HUES48 (cell line): ENCODE results near the gene TRIM7.

Source experiments
- H3K27ac ChIP-seq: one replicate; pipeline ENCODE4 v1.7.0; 2013; ENCODE audit warnings: low read depth, low read length, inconsistent platforms
- H3K27me3 ChIP-seq: 2 replicates; pipeline ENCODE4 v1.6.1; 2013; ENCODE audit warnings: mild to moderate bottlenecking, low read length; ENCODE audit not compliant: control insufficient read depth, insufficient read depth
- H3K36me3 ChIP-seq: 2 replicates; pipeline ENCODE4 v1.6.1; 2013; ENCODE audit warnings: low read length; ENCODE audit not compliant: control insufficient read depth, insufficient read depth
- H3K4me1 ChIP-seq: 2 replicates; pipeline ENCODE4 v1.6.1; 2013; ENCODE audit warnings: mild to moderate bottlenecking, low read length; ENCODE audit not compliant: control insufficient read depth, insufficient read depth
- H3K4me3 ChIP-seq: 2 replicates; pipeline ENCODE4 v1.5.1; 2013; ENCODE audit warnings: mild to moderate bottlenecking, low read depth, low read length
- H3K9ac ChIP-seq: 2 replicates; pipeline ENCODE4 v1.6.1; 2013; ENCODE audit warnings: mild to moderate bottlenecking, low read depth, low read length, moderate library complexity
- H3K9me3 ChIP-seq: 2 replicates; pipeline ENCODE4 v1.6.1; 2013; ENCODE audit warnings: low read length; ENCODE audit not compliant: control insufficient read depth, insufficient read depth

TRIM7 gene

GRCh38 chr5:181237729-181238385 lies 32.9 kb upstream of the TRIM7 start:
- no peak overlapping the region for H3K27ac ChIP-seq

GRCh38 chr5:181236954-181237641 lies 32.1 kb upstream of the TRIM7 start:
- no peaks in the 10 kb centered on the region for H3K9me3 ChIP-seq
- H3K27me3 ChIP-seq: no peaks in the 10 kb centered on the region
- peaks cover 5% of the 10 kb centered on the region for H3K4me1 ChIP-seq
- H3K9ac ChIP-seq: no peak overlapping the region
- H3K27ac ChIP-seq: no peak overlapping the region
- H3K36me3 ChIP-seq: peaks cover 88% of the 10 kb centered on the region
- no peak overlapping the region for H3K4me3 ChIP-seq

More at GRCh38 chr5:181237729-181238385, 32.9 kb upstream of the TRIM7 start:
- H3K9ac ChIP-seq: no peak overlapping the region
- H3K36me3 ChIP-seq: peaks cover 89% of the 10 kb centered on the region
- no peaks in the 10 kb centered on the region for H3K27me3 ChIP-seq
- H3K9me3 ChIP-seq: no peaks in the 10 kb centered on the region
- H3K4me3 ChIP-seq: no peak overlapping the region
- H3K4me1 ChIP-seq: peaks cover 9% of the 10 kb centered on the region

- H3K27ac ChIP-seq: peak overlapping the region; percentile 29
- no peak overlapping the region for H3K9ac ChIP-seq
- H3K4me3 ChIP-seq: no peak overlapping the region
- H3K9me3 ChIP-seq: no peaks in the 10 kb centered on the region
- H3K27me3 ChIP-seq: no peaks in the 10 kb centered on the region
- peaks cover 88% of the 10 kb centered on the region for H3K36me3 ChIP-seq
- H3K4me1 ChIP-seq: no peaks in the 10 kb centered on the region
Observed at GRCh38 chr5:181236471-181236870, 31.5 kb upstream of the TRIM7 start.

GRCh38 chr5:181235689-181236366 lies 30.8 kb upstream of the TRIM7 start:
- H3K9ac ChIP-seq: no peak overlapping the region
- H3K27me3 ChIP-seq: no peaks in the 10 kb centered on the region
- peak overlapping the region; percentile 67 for H3K27ac ChIP-seq
- H3K36me3 ChIP-seq: peaks cover 88% of the 10 kb centered on the region
- no peak overlapping the region for H3K4me3 ChIP-seq
- no peaks in the 10 kb centered on the region for H3K4me1 ChIP-seq
- no peaks in the 10 kb centered on the region for H3K9me3 ChIP-seq

- Histone ChIP-seq H3K27me3 (no peaks in the 10 kb centered on the region), H3K27ac (peak overlapping the region; percentile 67), H3K9me3 (no peaks in the 10 kb centered on the region), H3K4me3 (no peak overlapping the region), H3K36me3 (peaks cover 87% of the 10 kb centered on the region), H3K9ac (no peak overlapping the region), H3K4me1 (no peaks in the 10 kb centered on the region)
Observed at GRCh38 chr5:181235323-181235688, 30.3 kb upstream of the TRIM7 start.

GRCh38 chr5:181234455-181235306 lies 29.7 kb upstream of the TRIM7 start:
- H3K9me3 ChIP-seq: no peaks in the 10 kb centered on the region
- peaks cover 85% of the 10 kb centered on the region for H3K36me3 ChIP-seq
- H3K4me3 ChIP-seq: no peak overlapping the region
- no peak overlapping the region for H3K9ac ChIP-seq
- H3K27me3 ChIP-seq: no peaks in the 10 kb centered on the region
- no peaks in the 10 kb centered on the region for H3K4me1 ChIP-seq
- H3K27ac ChIP-seq: peak overlapping the region; percentile 40

GRCh38 chr5:181233801-181234454 lies 28.9 kb upstream of the TRIM7 start:
- no peak overlapping the region for H3K4me3 ChIP-seq
- H3K36me3 ChIP-seq: peaks cover 85% of the 10 kb centered on the region
- no peak overlapping the region for H3K9ac ChIP-seq
- H3K9me3 ChIP-seq: no peaks in the 10 kb centered on the region
- H3K27me3 ChIP-seq: no peaks in the 10 kb centered on the region
- no peaks in the 10 kb centered on the region for H3K4me1 ChIP-seq
- no peak overlapping the region for H3K27ac ChIP-seq

- Histone ChIP-seq H3K36me3 (peaks cover 81% of the 10 kb centered on the region), H3K27ac (no peak overlapping the region), H3K27me3 (no peaks in the 10 kb centered on the region), H3K9ac (no peak overlapping the region), H3K4me3 (no peak overlapping the region), H3K9me3 (no peaks in the 10 kb centered on the region), H3K4me1 (no peaks in the 10 kb centered on the region)
Observed at GRCh38 chr5:181233088-181233800, 28.2 kb upstream of the TRIM7 start.

GRCh38 chr5:181232593-181232992 lies 27.6 kb upstream of the TRIM7 start:
- no peaks in the 10 kb centered on the region for H3K9me3 ChIP-seq
- no peaks in the 10 kb centered on the region for H3K4me1 ChIP-seq
- H3K36me3 ChIP-seq: peaks cover 77% of the 10 kb centered on the region
- no peak overlapping the region for H3K9ac ChIP-seq
- H3K27ac ChIP-seq: no peak overlapping the region
- H3K4me3 ChIP-seq: no peak overlapping the region
- no peaks in the 10 kb centered on the region for H3K27me3 ChIP-seq

- H3K4me1 ChIP-seq: no peaks in the 10 kb centered on the region
- H3K9ac ChIP-seq: no peak overlapping the region
- H3K27ac ChIP-seq: no peak overlapping the region
- H3K27me3 ChIP-seq: no peaks in the 10 kb centered on the region
- peaks cover 73% of the 10 kb centered on the region for H3K36me3 ChIP-seq
- no peak overlapping the region for H3K4me3 ChIP-seq
- no peaks in the 10 kb centered on the region for H3K9me3 ChIP-seq
Observed at GRCh38 chr5:181231432-181231831, 26.4 kb upstream of the TRIM7 start.
